Cardiac muscle cell (in vitro differentiated cells and primary cell): ENCODE data around the gene BMP8A. TPM values are rescaled to one million over a fixed set of nuclear protein-coding genes. Genes with fewer than 3 reads are reported as not detected.

ENCODE experiments used
- DNase-seq, 2 donors: peaks; one replicate each; pipeline versions ENCODE4 v3.0.0 to v3.0.0-alpha.2; 2010 to 2017; ENCODE audit warnings: low read depth in 1 of 2, low spot score in 1 of 2
- H3K27ac ChIP-seq: fragments of 200-600 bp; sonication (generic); 2 replicates; pipeline ENCODE4 v1.5.1; 2016
- H3K27me3 ChIP-seq: fragments of 200-600 bp; sonication (generic); 2 replicates; pipeline ENCODE4 v1.6.0; 2016; ENCODE audit warnings: control low read depth
- H3K36me3 ChIP-seq: fragments of 200-600 bp; sonication (generic); 2 replicates; pipeline ENCODE4 v1.5.1; 2016; ENCODE audit warnings: control low read depth
- H3K4me1 ChIP-seq: fragments of 200-600 bp; sonication (generic); 2 replicates; pipeline ENCODE4 v1.8.1; 2017; ENCODE audit warnings: low read depth, mild to moderate bottlenecking, mixed run types
- H3K4me3 ChIP-seq: fragments of 200-600 bp; sonication (generic); 2 replicates; pipeline ENCODE4 v1.5.1; 2016; ENCODE audit warnings: mild to moderate bottlenecking
- H3K9me3 ChIP-seq: fragments of 200-600 bp; sonication (generic); 2 replicates; pipeline ENCODE4 v1.5.1; 2017; ENCODE audit warnings: low read depth, mild to moderate bottlenecking, control low read depth
- polyA plus RNA-seq: library from polyadenylated mRNA; unstranded; fragments of >200 nt; fragmentation: Nextera tagmentation; extraction: Ambion mirVana; gene quantifications from 2 replicates; pipeline ENCODE4 v1.2.1, GENCODE V29; 2016
- total RNA-seq: library from RNA; depleted of rRNA; stranded (reverse); fragments of >200 nt; gene quantifications from 2 replicates; pipeline ENCODE4 v1.2.3, GENCODE V29; 2016
- TF ChIP-seq, protein P1 (sequence below): IDR thresholded peaks from 2 replicates; pipeline ENCODE4 v1.5.1; 2012; ENCODE audit warnings: low read depth, mild to moderate bottlenecking, low read length

The BMP8A gene
- total and polyA plus RNA-seq, 2 experiments from 2014 or later = 0.09 to 0.70 TPM

DNA sequence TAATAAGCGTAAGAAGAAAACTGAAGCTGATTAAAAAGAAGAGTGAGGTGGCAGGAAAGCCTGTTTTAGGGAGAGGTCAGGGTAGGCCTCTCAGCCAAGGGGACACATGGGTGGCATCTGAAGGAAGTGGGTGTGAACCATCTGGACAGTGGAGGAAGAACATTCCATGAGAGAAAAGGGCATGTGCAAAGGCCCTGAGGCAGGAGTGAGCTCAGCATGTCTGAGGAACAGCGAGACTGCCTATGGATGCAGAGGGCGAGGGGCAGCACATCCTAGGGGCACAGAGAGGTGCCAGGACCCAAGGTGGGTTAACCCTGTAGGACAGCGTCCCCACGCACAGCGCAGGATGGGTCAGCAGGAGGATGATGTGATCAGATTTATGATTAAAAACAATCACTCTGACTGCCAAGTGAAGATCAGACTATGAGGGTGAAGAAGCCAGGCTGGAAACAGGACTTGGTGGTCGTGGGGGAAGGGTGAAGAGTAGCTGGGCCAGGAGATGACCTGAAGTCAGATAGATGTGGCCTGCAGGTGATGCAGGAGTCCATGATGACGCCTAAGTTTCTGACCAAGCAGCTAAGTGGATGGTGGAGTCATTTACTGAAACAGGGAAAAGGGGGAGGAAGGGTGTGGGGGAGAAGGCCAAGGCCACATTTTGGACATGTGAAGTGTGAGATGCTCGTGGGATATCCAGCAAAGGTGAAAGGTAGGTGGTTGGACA is 47.3 kb downstream of the BMP8A start:
- TF ChIP-seq, protein P1, sequence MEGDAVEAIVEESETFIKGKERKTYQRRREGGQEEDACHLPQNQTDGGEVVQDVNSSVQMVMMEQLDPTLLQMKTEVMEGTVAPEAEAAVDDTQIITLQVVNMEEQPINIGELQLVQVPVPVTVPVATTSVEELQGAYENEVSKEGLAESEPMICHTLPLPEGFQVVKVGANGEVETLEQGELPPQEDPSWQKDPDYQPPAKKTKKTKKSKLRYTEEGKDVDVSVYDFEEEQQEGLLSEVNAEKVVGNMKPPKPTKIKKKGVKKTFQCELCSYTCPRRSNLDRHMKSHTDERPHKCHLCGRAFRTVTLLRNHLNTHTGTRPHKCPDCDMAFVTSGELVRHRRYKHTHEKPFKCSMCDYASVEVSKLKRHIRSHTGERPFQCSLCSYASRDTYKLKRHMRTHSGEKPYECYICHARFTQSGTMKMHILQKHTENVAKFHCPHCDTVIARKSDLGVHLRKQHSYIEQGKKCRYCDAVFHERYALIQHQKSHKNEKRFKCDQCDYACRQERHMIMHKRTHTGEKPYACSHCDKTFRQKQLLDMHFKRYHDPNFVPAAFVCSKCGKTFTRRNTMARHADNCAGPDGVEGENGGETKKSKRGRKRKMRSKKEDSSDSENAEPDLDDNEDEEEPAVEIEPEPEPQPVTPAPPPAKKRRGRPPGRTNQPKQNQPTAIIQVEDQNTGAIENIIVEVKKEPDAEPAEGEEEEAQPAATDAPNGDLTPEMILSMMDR = no peak
- DNase-seq = no peak
- Histone ChIP-seq H3K4me3 (no peak overlapping the region), H3K36me3 (no peaks in the 10 kb centered on the region), H3K9me3 (no peaks in the 10 kb centered on the region), H3K27me3 (peaks cover 2% of the 10 kb centered on the region), H3K4me1 (no peaks in the 10 kb centered on the region), H3K27ac (no peak overlapping the region)

DNA sequence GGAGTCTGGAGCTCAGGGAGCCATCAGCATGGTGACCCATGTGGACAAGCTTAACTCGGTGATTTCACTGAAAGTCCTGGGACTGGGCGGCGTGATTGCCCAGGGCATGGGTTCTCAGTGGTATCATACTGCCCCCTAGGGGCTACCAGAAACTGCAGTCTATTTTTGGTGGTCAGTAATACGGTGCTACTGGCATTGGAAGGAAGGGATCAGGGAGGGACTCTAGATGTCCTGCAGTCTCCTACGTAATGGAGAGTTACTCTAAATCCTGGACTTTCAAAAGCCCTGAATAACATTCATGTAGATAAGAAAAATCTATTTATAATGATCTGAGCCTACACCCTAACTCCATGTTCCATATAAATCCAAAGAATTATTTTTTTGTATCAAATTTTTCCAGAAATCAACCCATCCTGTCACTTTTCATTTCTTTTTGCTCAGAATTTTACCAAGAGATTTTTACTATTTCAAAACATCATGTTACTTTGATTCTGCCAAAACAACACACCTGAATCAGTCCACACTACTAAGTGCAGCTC is 47.9 kb downstream of the BMP8A start:
- DNase-seq = peak; percentile 84 to 85
- H3K27me3 ChIP-seq = peaks cover 2% of the 10 kb centered on the region
- no peaks in the 10 kb centered on the region for H3K9me3 ChIP-seq
- H3K27ac ChIP-seq = no peak overlapping the region
- no peaks in the 10 kb centered on the region for H3K36me3 ChIP-seq
- H3K4me1 ChIP-seq = no peaks in the 10 kb centered on the region
- TF ChIP-seq, protein P1 = peak; percentile 90
- no peak overlapping the region for H3K4me3 ChIP-seq

DNA sequence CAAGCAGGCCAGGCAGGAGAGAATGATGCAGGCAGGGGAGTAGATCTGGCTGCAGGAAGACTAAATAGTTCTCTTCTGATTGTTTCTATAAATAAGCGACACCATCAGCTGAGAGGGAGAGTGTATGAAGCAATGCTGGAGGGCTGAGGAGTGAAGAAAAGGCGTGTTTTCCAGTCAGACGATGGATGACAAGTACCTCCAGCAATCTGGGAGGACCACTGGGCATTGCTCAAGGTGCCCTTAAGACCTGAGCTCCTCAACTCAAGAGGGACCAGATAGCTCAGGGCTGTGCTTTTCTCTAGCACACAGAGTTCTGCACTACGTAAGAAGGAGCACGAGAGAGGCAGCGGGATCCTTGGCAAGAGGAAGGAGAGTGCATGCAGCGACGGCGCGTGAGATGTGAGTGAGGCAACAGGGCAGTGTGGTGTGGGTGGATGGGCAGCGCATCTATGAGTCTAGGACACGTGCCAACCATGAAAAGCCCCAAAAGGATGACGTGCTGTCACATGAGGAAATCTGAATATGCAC is 49.1 kb downstream of the BMP8A start:
- Histone ChIP-seq H3K27me3 (peaks cover 2% of the 10 kb centered on the region), H3K4me1 (no peaks in the 10 kb centered on the region), H3K9me3 (no peaks in the 10 kb centered on the region), H3K4me3 (no peak overlapping the region), H3K27ac (no peak overlapping the region), H3K36me3 (no peaks in the 10 kb centered on the region)
- peak in 1 of 2 donors; percentile 76 for DNase-seq
- TF ChIP-seq, protein P1 = no peak

DNA sequence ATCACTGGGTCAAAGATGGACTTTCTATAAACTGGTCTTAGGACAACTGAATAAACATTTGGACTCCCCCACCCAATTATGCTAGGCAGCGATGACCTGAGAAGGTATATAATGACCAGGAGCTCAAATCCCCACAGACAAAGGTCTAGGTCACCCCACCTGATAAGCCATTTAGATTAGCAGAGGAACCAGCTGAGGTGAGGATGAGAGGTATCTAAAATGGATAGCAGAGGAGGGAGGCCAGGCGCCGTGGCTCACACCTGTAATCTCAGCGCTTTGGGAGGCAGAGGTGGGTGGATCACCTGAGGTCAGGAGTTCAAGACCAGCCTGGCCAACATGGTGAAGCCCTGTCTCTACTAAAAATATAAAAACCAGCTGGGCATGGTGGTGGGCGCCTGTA is 51.5 kb downstream of the BMP8A start:
- TF ChIP-seq, protein P1 = no peak
- no peaks in the 10 kb centered on the region for H3K4me1 ChIP-seq
- no peaks in the 10 kb centered on the region for H3K9me3 ChIP-seq
- H3K27me3 ChIP-seq = peaks cover 2% of the 10 kb centered on the region
- DNase-seq = no peak
- H3K36me3 ChIP-seq = no peaks in the 10 kb centered on the region
- no peak overlapping the region for H3K27ac ChIP-seq
- no peak overlapping the region for H3K4me3 ChIP-seq

DNA sequence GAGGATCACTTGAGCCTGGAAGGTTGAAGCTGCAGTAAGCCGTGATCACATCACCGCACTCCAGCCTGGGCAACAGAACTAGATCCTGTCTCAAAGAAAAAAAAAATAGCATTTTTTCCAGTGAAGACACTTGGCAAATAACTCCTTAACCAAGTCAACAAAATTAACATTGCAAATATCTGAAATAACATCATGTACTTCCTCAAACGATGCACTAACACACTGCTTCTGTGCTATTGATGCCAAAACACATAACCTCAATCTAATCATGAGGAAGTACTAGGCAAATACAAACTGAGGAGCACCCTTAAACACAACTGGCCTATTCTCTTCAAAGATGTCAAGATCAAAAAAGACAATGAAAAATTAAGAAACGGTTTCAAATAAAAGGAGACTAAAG is 52.9 kb downstream of the BMP8A start:
- H3K27me3 ChIP-seq = peaks cover 8% of the 10 kb centered on the region
- no peak for DNase-seq
- H3K27ac ChIP-seq = no peak overlapping the region
- no peaks in the 10 kb centered on the region for H3K4me1 ChIP-seq
- H3K4me3 ChIP-seq = no peak overlapping the region
- H3K9me3 ChIP-seq = no peaks in the 10 kb centered on the region
- TF ChIP-seq, protein P1 = no peak
- no peaks in the 10 kb centered on the region for H3K36me3 ChIP-seq
